ENCODE measurements around the gene DKKL1. TPM values are rescaled to one million over a fixed set of nuclear protein-coding genes. Genes with fewer than 3 reads are reported as not detected.

DKKL1 gene
- total and polyA plus RNA-seq, 2 of the 4 experiments (the other 2 are of a cell fraction), result 0.67 TPM; not detected in 1

DNA sequence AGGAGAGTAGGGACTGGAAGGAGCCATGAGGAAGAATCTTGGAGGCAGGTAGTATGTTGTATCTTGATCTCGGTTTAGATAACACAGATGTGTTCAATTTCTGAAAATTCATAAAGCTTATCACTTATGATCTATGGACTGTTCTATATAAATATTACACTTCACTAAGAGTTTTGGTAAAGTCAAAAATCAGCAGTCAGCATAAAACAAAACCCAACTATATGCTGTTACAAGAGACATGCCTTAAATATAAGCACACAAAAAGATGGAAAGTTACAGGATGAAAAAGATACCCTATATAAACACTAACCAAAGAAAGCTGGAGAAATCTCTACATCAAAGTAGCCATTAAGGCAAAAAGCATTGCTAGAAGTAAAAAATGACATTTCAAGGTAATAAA is 19.9 kb downstream of the DKKL1 start:
- H3K27me3 ChIP-seq (ENCODE audit: control insufficient read depth, insufficient read depth, low read length), result peaks cover 10% of the 10 kb centered on the region
- peak; percentile 85 for TF ChIP-seq MAFK (IDR thresholded peaks at IDR 0.05; ENCODE audit: low read depth, low read length)
- TF ChIP-seq, protein P1, sequence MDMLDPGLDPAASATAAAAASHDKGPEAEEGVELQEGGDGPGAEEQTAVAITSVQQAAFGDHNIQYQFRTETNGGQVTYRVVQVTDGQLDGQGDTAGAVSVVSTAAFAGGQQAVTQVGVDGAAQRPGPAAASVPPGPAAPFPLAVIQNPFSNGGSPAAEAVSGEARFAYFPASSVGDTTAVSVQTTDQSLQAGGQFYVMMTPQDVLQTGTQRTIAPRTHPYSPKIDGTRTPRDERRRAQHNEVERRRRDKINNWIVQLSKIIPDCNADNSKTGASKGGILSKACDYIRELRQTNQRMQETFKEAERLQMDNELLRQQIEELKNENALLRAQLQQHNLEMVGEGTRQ (IDR thresholded peaks at IDR 0.05; ENCODE audit: low read depth, low read length), result no peak
- H3K4me3 ChIP-seq (ENCODE audit: insufficient read depth, low read depth, low read length), result no peak overlapping the region
- H3K14ac ChIP-seq (replicated peaks; ENCODE audit: low read depth, low read length), result no peak overlapping the region
- H2BK20ac ChIP-seq (ENCODE audit: low read depth, low read length), result no peak overlapping the region
- in situ Hi-C loops (cut with MboI; ENCODE audit: low sequenced_read_pairs), result no loop called here
- dilution Hi-C loops (cut with HindIII; ENCODE audit: low sequenced_read_pairs, unreplicated experiment), result no loop called here
- H3K18ac ChIP-seq (ENCODE audit: low read depth, low read length), result no peak overlapping the region
- no peak overlapping the region for H4K91ac ChIP-seq (ENCODE audit: insufficient read depth, low read depth, low read length)
- no peak overlapping the region for H3K4me2 ChIP-seq (ENCODE audit: low read depth, low read length)
- H3K36me3 ChIP-seq (ENCODE audit: control insufficient read depth, insufficient read depth, low read length), result no peaks in the 10 kb centered on the region
- no peak overlapping the region for H2AFZ ChIP-seq (replicated peaks; ENCODE audit: low read length, poor library complexity)
- no peaks in the 10 kb centered on the region for H3K9me1 ChIP-seq (ENCODE audit: insufficient read depth, low read length)
- no peak overlapping the region for H2AK5ac ChIP-seq (ENCODE audit: low read depth, low read length)
- DNase-seq (no peak), ATAC-seq (ENCODE audit: low read depth) (no peak)
- no peak overlapping the region for H3K9ac ChIP-seq (ENCODE audit: low read depth, low read length)
- no peak overlapping the region for H2BK5ac ChIP-seq (ENCODE audit: low read depth, low read length, poor library complexity, severe bottlenecking)
- no peak overlapping the region for H3K27ac ChIP-seq (ENCODE audit: insufficient read depth, low read length)
- no peak overlapping the region for H3K4ac ChIP-seq (ENCODE audit: low read depth, low read length)
- no peaks in the 10 kb centered on the region for H4K20me1 ChIP-seq (ENCODE audit: insufficient read depth, low read length)
- no peak overlapping the region for H4K5ac ChIP-seq (ENCODE audit: low read depth, low read length)
- no CpG with 5 or more reads among the region's 1 CpG for WGBS, 2 experiments (ENCODE audit: extremely low coverage in 2 of 2, insufficient read length in 1 of 2)
- BruUV-seq (replicated peaks), result no TSS peak
- no peak overlapping the region for H3K23ac ChIP-seq (ENCODE audit: low read depth, low read length)
- H3K56ac ChIP-seq (ENCODE audit: extremely low read depth, insufficient read depth, low read length), result no peak overlapping the region
- no peak overlapping the region for H4K8ac ChIP-seq (ENCODE audit: low read depth in 2 of 2, low read length in 2 of 2)
- H3K4me1 ChIP-seq (ENCODE audit: control insufficient read depth, insufficient read depth, low read length), result no peaks in the 10 kb centered on the region
- H3K79me1 ChIP-seq (ENCODE audit: low read depth in 1 of 2, low read length in 2 of 2), result no peaks in the 10 kb centered on the region
- H2BK120ac ChIP-seq (ENCODE audit: low read depth, low read length), result no peak overlapping the region
- H2AK9ac ChIP-seq (replicated peaks; ENCODE audit: low read depth, low read length, poor library complexity), result no peak overlapping the region
- peaks cover 4% of the 10 kb centered on the region for H3K9me3 ChIP-seq (ENCODE audit: control insufficient read depth, insufficient read depth, low read length)
- ChIA-PET CTCF (no interaction called here), POLR2A (ENCODE audit: unreplicated experiment) (interaction anchor here (0.6 kb wide), 1 partner anchor 106 kb away, joined by 4 read pairs; no protein-coding TSS in a partner anchor)
- intact Hi-C loops (cut with micrococcal nuclease), result no loop called here
- no peak overlapping the region for H2BK15ac ChIP-seq (ENCODE audit: low read depth, low read length)
